Measurements from ENCODE around the gene PRR15. TPM values are rescaled to one million over a fixed set of nuclear protein-coding genes. Genes with fewer than 3 reads are reported as not detected.

PRR15 gene
- total and polyA plus RNA-seq, 2 of the 4 experiments (the other 2 are of a cell fraction): not detected

DNA sequence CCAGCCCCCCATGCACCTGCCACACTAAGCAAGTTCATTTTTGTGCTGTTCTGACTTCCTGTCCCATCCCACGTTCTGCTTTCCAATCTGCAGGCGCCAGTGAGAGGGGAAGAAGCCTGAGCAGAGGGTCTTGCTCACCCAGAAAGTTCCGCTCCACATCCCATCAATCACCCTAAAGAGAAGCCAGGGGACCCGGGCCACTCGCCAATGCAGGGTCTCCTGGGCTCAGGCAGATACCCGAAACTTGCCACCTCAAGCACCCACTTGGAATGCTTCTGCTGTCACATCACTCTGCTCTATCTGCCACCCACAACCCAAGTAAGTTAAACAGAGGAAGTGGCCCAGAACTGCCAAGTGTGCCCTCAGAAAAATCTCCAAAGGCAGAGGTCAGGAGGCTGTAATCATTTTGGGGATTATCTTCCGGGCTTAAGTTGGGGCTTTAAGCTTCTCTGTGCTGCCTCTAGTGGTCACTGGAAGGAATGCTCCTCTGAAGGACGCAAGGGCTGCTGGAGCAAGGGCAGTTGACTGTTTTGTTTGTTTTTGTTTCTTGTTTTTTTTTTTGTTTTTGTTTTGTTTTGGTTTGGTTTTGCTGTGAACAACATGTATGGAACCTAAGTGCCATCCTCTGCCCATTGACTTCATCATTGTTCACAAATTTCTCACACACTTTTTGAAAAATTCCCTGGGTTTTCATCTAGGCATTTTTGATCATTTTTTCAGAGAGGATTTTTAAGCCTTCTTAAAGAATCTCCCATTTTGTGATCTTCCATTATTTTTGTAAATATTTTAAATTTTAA is 25.5 kb downstream of the PRR15 start:
- Histone ChIP-seq H3K27ac (ENCODE audit: insufficient read depth, low read length) (no peak overlapping the region), H3K4me3 (ENCODE audit: insufficient read depth, low read depth, low read length) (no peak overlapping the region), H2BK120ac (ENCODE audit: low read depth, low read length) (no peak overlapping the region), H2BK20ac (ENCODE audit: low read depth, low read length) (no peak overlapping the region), H3K14ac (replicated peaks; ENCODE audit: low read depth, low read length) (no peak overlapping the region), H3K18ac (ENCODE audit: low read depth, low read length) (no peak overlapping the region), H4K20me1 (ENCODE audit: insufficient read depth, low read length) (no peaks in the 10 kb centered on the region), H3K4me1 (ENCODE audit: control insufficient read depth, insufficient read depth, low read length) (no peaks in the 10 kb centered on the region), H3K23ac (ENCODE audit: low read depth, low read length) (no peak overlapping the region), H2AFZ (replicated peaks; ENCODE audit: low read length, poor library complexity) (no peak overlapping the region), H2AK9ac (replicated peaks; ENCODE audit: low read depth, low read length, poor library complexity) (no peak overlapping the region), H2AK5ac (ENCODE audit: low read depth, low read length) (no peak overlapping the region), H3K4ac (ENCODE audit: low read depth, low read length) (no peak overlapping the region), H3K4me2 (ENCODE audit: low read depth, low read length) (no peak overlapping the region), H4K91ac (ENCODE audit: insufficient read depth, low read depth, low read length) (no peak overlapping the region), H3K56ac (ENCODE audit: extremely low read depth, insufficient read depth, low read length) (no peak overlapping the region), H3K9me3 (ENCODE audit: control insufficient read depth, insufficient read depth, low read length) (no peaks in the 10 kb centered on the region), H3K79me1 (ENCODE audit: low read depth in 1 of 2, low read length in 2 of 2) (no peaks in the 10 kb centered on the region), H3K36me3 (ENCODE audit: control insufficient read depth, insufficient read depth, low read length) (no peaks in the 10 kb centered on the region), H4K5ac (ENCODE audit: low read depth, low read length) (no peak overlapping the region), H3K9me1 (ENCODE audit: insufficient read depth, low read length) (no peaks in the 10 kb centered on the region), H3K27me3 (ENCODE audit: control insufficient read depth, insufficient read depth, low read length) (no peaks in the 10 kb centered on the region), H3K9ac (ENCODE audit: low read depth, low read length) (no peak overlapping the region), H2BK15ac (ENCODE audit: low read depth, low read length) (no peak overlapping the region), H4K8ac (ENCODE audit: low read depth in 2 of 2, low read length in 2 of 2) (no peak overlapping the region), H2BK5ac (ENCODE audit: low read depth, low read length, poor library complexity, severe bottlenecking) (no peak overlapping the region)
- peak; percentile 22; the same call in 1 of the 2 replicates for TF ChIP-seq RAD21 (IDR thresholded peaks at IDR 0.05; ENCODE audit: low read length)
- TF ChIP-seq, protein P1, sequence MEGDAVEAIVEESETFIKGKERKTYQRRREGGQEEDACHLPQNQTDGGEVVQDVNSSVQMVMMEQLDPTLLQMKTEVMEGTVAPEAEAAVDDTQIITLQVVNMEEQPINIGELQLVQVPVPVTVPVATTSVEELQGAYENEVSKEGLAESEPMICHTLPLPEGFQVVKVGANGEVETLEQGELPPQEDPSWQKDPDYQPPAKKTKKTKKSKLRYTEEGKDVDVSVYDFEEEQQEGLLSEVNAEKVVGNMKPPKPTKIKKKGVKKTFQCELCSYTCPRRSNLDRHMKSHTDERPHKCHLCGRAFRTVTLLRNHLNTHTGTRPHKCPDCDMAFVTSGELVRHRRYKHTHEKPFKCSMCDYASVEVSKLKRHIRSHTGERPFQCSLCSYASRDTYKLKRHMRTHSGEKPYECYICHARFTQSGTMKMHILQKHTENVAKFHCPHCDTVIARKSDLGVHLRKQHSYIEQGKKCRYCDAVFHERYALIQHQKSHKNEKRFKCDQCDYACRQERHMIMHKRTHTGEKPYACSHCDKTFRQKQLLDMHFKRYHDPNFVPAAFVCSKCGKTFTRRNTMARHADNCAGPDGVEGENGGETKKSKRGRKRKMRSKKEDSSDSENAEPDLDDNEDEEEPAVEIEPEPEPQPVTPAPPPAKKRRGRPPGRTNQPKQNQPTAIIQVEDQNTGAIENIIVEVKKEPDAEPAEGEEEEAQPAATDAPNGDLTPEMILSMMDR (conservative IDR thresholded peaks at IDR 0.05; ENCODE audit: low read depth, low read length): peak; percentile 56
- TF ChIP-seq POLR2A (IDR thresholded peaks at IDR 0.05; ENCODE audit: low read depth, low read length): no peak
- BruUV-seq (replicated peaks): no TSS peak
- ChIA-PET POLR2A (ENCODE audit: unreplicated experiment) (no interaction called here), CTCF (interaction anchor here (0.6 to 1.5 kb wide), 3 partner anchors 16 to 55 kb away, joined by 4 to 5 read pairs (median 5); no protein-coding TSS in a partner anchor)
- ATAC-seq (ENCODE audit: low read depth): peak; percentile 76
- 60% methylated on average over 1 of the region's 8 CpGs; no CpG with 5 or more reads in 1 of the 2 experiments for WGBS, 2 experiments (ENCODE audit: extremely low coverage in 2 of 2, insufficient read length in 1 of 2)
- dilution Hi-C loops (cut with HindIII; ENCODE audit: low sequenced_read_pairs, unreplicated experiment) (no loop called here), intact Hi-C loops (cut with micrococcal nuclease) (no loop called here), in situ Hi-C loops (cut with MboI; ENCODE audit: low sequenced_read_pairs) (no loop called here)
- peak; percentile 22 for DNase-seq
